Measurements from ENCODE around the gene ZDHHC4. TPM values are rescaled to one million over a fixed set of nuclear protein-coding genes. Genes with fewer than 3 reads are reported as not detected.
A peak's percentile ranks its signal among the peaks of the same experiment; 100 is the strongest.
"Not testable (repeated sequence)": the region's sequence is repeated elsewhere in the genome, so short reads cannot be mapped to it uniquely, and the experiment has no call there.

ZDHHC4 gene
- total and polyA plus RNA-seq, 4 donors, result 44.1 to 79.6 (median 51.8) TPM

DNA sequence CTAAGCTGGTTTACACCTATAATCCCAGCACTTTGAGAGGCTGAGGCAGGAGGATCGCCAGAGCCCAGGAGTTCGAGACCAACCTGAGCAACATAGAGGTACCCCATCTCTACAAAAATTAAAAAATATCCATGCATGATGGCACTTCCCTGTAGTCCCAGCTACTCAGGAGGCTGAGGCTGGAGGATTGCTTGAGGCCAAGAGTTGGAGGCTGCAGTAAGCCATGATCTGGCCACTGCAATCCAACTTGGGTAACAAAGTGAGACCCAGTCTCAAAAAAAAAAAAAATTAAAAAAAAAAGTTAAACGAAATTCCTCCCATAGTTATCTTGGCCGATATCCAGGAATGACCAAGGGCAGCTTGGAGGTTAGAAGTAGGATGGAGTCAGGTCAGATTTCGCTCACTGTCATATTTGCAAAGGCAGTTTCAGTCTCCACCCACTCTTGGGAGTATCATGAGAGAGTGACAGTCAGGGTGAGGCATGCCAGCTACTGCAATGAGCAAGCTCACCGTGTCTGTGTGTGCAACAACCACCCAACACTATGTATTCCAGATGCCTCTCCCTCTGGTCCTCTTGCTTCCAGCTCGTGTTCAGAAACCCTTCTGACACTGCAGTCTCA lies 6.0 kb upstream of the ZDHHC4 start:
- Histone ChIP-seq H3K9ac (ENCODE audit: insufficient read depth in 1 of 2, low read length in 2 of 2) (no peak overlapping the region), H3K27me3 (ENCODE audit: control insufficient read depth in 3 of 3, insufficient read depth in 3 of 3, low read length in 2 of 3) (no peaks in the 10 kb centered on the region), H3K4me3 (no peak overlapping the region), H3K9me3 (ENCODE audit: control insufficient read depth in 4 of 4, insufficient read depth in 3 of 4, low read length in 3 of 4) (no peaks in the 10 kb centered on the region), H3K27ac (ENCODE audit: low read depth in 1 of 2, low read length in 1 of 2) (no peak overlapping the region), H3K36me3 (ENCODE audit: control insufficient read depth in 4 of 4, insufficient read depth in 4 of 4, low read length in 4 of 4) (no peaks in the 10 kb centered on the region), H3K4me1 (ENCODE audit: control insufficient read depth in 5 of 5, insufficient read depth in 5 of 5, low read length in 5 of 5) (no peaks in the 10 kb centered on the region)
- no peak for ATAC-seq (ENCODE audit: insufficient read depth, low FRiP score)
- no peak for DNase-seq
- 70 to 81% methylated on average over 7 of the region's 7 CpGs for WGBS, 2 donors
- TF ChIP-seq CTCF (IDR thresholded peaks at IDR 0.05; ENCODE audit: control extremely low read depth, extremely low read depth), result no peak

- H3K4me1 ChIP-seq (ENCODE audit: control insufficient read depth in 5 of 5, insufficient read depth in 5 of 5, low read length in 5 of 5), result peaks cover 0 to 6% (median 0%) of the 10 kb centered on the region in 5 donors
- no peaks in the 10 kb centered on the region for H3K9me3 ChIP-seq (ENCODE audit: control insufficient read depth in 4 of 4, insufficient read depth in 3 of 4, low read length in 3 of 4)
- H3K27me3 ChIP-seq (ENCODE audit: control insufficient read depth in 3 of 3, insufficient read depth in 3 of 3, low read length in 2 of 3), result no peaks in the 10 kb centered on the region
- WGBS, 2 donors, result 80 to 87% methylated on average over 9 of the region's 9 CpGs
- no peak for ATAC-seq (ENCODE audit: insufficient read depth, low FRiP score)
- H3K4me3 ChIP-seq, result no peak overlapping the region
- no peak for TF ChIP-seq CTCF (IDR thresholded peaks at IDR 0.05; ENCODE audit: control extremely low read depth, extremely low read depth)
- DNase-seq, result no peak
- H3K27ac ChIP-seq (ENCODE audit: low read depth in 1 of 2, low read length in 1 of 2), result no peak overlapping the region
- H3K9ac ChIP-seq (ENCODE audit: insufficient read depth in 1 of 2, low read length in 2 of 2), result no peak overlapping the region
- H3K36me3 ChIP-seq (ENCODE audit: control insufficient read depth in 4 of 4, insufficient read depth in 4 of 4, low read length in 4 of 4), result peaks cover 0 to 2% (median under 1%) of the 10 kb centered on the region in 4 donors
Measured at GRCh38 chr7:6575281-6576023, 1.8 kb upstream of the ZDHHC4 start.

- peaks cover 0 to 8% (median 4%) of the 10 kb centered on the region in 4 donors for H3K36me3 ChIP-seq (ENCODE audit: control insufficient read depth in 4 of 4, insufficient read depth in 4 of 4, low read length in 4 of 4)
- H3K9me3 ChIP-seq (ENCODE audit: control insufficient read depth in 4 of 4, insufficient read depth in 3 of 4, low read length in 3 of 4), result no peaks in the 10 kb centered on the region
- no peak overlapping the region for H3K9ac ChIP-seq (ENCODE audit: insufficient read depth in 1 of 2, low read length in 2 of 2)
- no peaks in the 10 kb centered on the region for H3K27me3 ChIP-seq (ENCODE audit: control insufficient read depth in 3 of 3, insufficient read depth in 3 of 3, low read length in 2 of 3)
- no peak overlapping the region for H3K4me3 ChIP-seq
- TF ChIP-seq CTCF (IDR thresholded peaks at IDR 0.05; ENCODE audit: control extremely low read depth, extremely low read depth), result no peak
- WGBS, 2 donors, result 69 to 73% methylated on average over 14 of the region's 14 CpGs
- H3K4me1 ChIP-seq (ENCODE audit: control insufficient read depth in 5 of 5, insufficient read depth in 5 of 5, low read length in 5 of 5), result peaks cover 0 to 6% (median 0%) of the 10 kb centered on the region in 5 donors
- DNase-seq (no peak), ATAC-seq (ENCODE audit: insufficient read depth, low FRiP score) (no peak)
- H3K27ac ChIP-seq (ENCODE audit: low read depth in 1 of 2, low read length in 1 of 2), result no peak overlapping the region
Measured at GRCh38 chr7:6576024-6576866, 1.0 kb upstream of the ZDHHC4 start.

- peak overlapping the region; percentile 81 for H3K4me3 ChIP-seq
- H3K36me3 ChIP-seq (ENCODE audit: control insufficient read depth in 4 of 4, insufficient read depth in 4 of 4, low read length in 4 of 4); H3K4me1 ChIP-seq (ENCODE audit: control insufficient read depth in 5 of 5, insufficient read depth in 5 of 5, low read length in 5 of 5); ATAC-seq (ENCODE audit: insufficient read depth, low FRiP score); H3K9me3 ChIP-seq (ENCODE audit: control insufficient read depth in 4 of 4, insufficient read depth in 3 of 4, low read length in 3 of 4); H3K27me3 ChIP-seq (ENCODE audit: control insufficient read depth in 3 of 3, insufficient read depth in 3 of 3, low read length in 2 of 3); H3K9ac ChIP-seq (ENCODE audit: insufficient read depth in 1 of 2, low read length in 2 of 2): not testable (repeated sequence)
- H3K27ac ChIP-seq (ENCODE audit: low read depth in 1 of 2, low read length in 1 of 2), result peak overlapping the region; percentile 50 to 98
- 8 to 9% methylated on average over 14 of the region's 14 CpGs for WGBS, 2 donors
- peak in 1 of 3 donors; percentile 27 for DNase-seq
Measured at GRCh38 chr7:6576867-6577368, 336 bp upstream of the ZDHHC4 start.
